ENCODE data around the gene TTC27. TPM values are rescaled to one million over a fixed set of nuclear protein-coding genes. Genes with fewer than 3 reads are reported as not detected.

TTC27 gene
- total and polyA plus RNA-seq, 2 of the 13 experiments (the other 11 are each of a cell fraction or from before 2014, with no cell fraction given), result 26.7 to 44.7 TPM

- Histone ChIP-seq H3K36me3 (replicated peaks in 1 of 2; ENCODE audit: control insufficient read depth in 1 of 2, insufficient read depth in 2 of 2, low read length in 2 of 2) (peaks cover 5 to 25% of the 10 kb centered on the region in 2 experiments; a peak in 4 of 5 replicates), H3K27me3 (ENCODE audit: control insufficient read depth in 1 of 2, insufficient read depth in 2 of 2, low read length in 2 of 2) (no peaks in the 10 kb centered on the region), H2AFZ (ENCODE audit: low read length) (no peak overlapping the region), H4K20me1 (ENCODE audit: insufficient read depth, low read length) (no peaks in the 10 kb centered on the region), H3K4me3 (replicated peaks in 1 of 3; ENCODE audit: insufficient read depth in 1 of 3, low read depth in 2 of 3, low read length in 3 of 3) (no peak overlapping the region), H3K9me3 (ENCODE audit: low read length) (no peaks in the 10 kb centered on the region), H3K4me1 (ENCODE audit: insufficient read depth, low read length) (peaks cover 29% of the 10 kb centered on the region), H3K79me2 (ENCODE audit: insufficient read depth, low read length) (no peaks in the 10 kb centered on the region), H3K4me2 (ENCODE audit: low read depth, low read length) (no peak overlapping the region), H3K27ac (ENCODE audit: extremely low read length, insufficient read depth, low read length) (no peak overlapping the region), H3K9ac (ENCODE audit: insufficient read depth, low read depth, low read length) (no peak overlapping the region)
- ChIA-PET CTCF (ENCODE audit: low intra/inter-chr PET ratio, low total read pairs) (no interaction called here), POLR2A (no interaction called here)
- ATAC-seq (no peak), DNase-seq (ENCODE audit: low spot score) (no peak), FAIRE-seq (no peak)
- in situ Hi-C loops (cut with HindIII; ENCODE audit: extremely low pct_ligation_motif_present, low pct_unique_long_range_greater_than_20kb) (loop anchor here (25.0 kb wide), 1 partner anchor 832 kb away; the partner anchor contains the start of gene FAM98A), intact Hi-C loops (cut with micrococcal nuclease; ENCODE audit: unreplicated experiment) (no loop called here)
- BruUV-seq (replicated peaks), result no TSS peak
- WGBS (ENCODE audit: low lambda C conversion rate), result 96% methylated on average over 1 of the region's 1 CpG
- TF ChIP-seq ZBTB49 (CRISPR knock-in tag; IDR thresholded peaks at IDR 0.05; ENCODE audit: borderline replicate concordance) (no peak), ZNF34 (CRISPR knock-in tag; IDR thresholded peaks at IDR 0.05; ENCODE audit: borderline replicate concordance) (no peak), ZNF382 (CRISPR knock-in tag; IDR thresholded peaks at IDR 0.05; ENCODE audit: borderline replicate concordance) (no peak), ZKSCAN1 (IDR thresholded peaks at IDR 0.05; ENCODE audit: low read length) (no peak), SP140L (CRISPR knock-in tag; IDR thresholded peaks at IDR 0.05; ENCODE audit: borderline replicate concordance) (no peak), SMARCC2 (IDR thresholded peaks at IDR 0.05) (no peak), ZBTB33 (CRISPR knock-in tag; IDR thresholded peaks at IDR 0.05) (no peak), MAX (IDR thresholded peaks at IDR 0.05) (no peak), LBX2 (CRISPR knock-in tag; IDR thresholded peaks at IDR 0.05; ENCODE audit: borderline replicate concordance) (no peak), ZZZ3 (CRISPR knock-in tag; IDR thresholded peaks at IDR 0.05; ENCODE audit: borderline replicate concordance) (no peak), NAIF1 (CRISPR knock-in tag; IDR thresholded peaks at IDR 0.05; ENCODE audit: borderline replicate concordance) (no peak), MTA1 (CRISPR knock-in tag; IDR thresholded peaks at IDR 0.05; ENCODE audit: borderline replicate concordance) (no peak), RAD21 (CRISPR knock-in tag; IDR thresholded peaks at IDR 0.05) (no peak), HOXA5 (CRISPR knock-in tag; IDR thresholded peaks at IDR 0.05) (no peak), MTERF4 (CRISPR knock-in tag; IDR thresholded peaks at IDR 0.05) (no peak), ZFAT (CRISPR knock-in tag; conservative IDR thresholded peaks at IDR 0.05) (no peak), ZNF253 (CRISPR knock-in tag; IDR thresholded peaks at IDR 0.05; ENCODE audit: borderline replicate concordance) (no peak), IRF2 (CRISPR knock-in tag; IDR thresholded peaks at IDR 0.05) (no peak)
These were observed 127.8 kb downstream of the TTC27 start for GRCh38 chr2:32755666-32756065.

Measured in HepG2 (cell line).